ENCODE results near the gene KCNMA1. TPM values are rescaled to one million over a fixed set of nuclear protein-coding genes. Genes with fewer than 3 reads are reported as not detected.
A peak's percentile ranks its signal among the peaks of the same experiment; 100 is the strongest.

KCNMA1 gene
- total RNA-seq, 2 donors from 2014 or later: 168 to 188 TPM

GRCh38 chr10:76990561-76990960, 647.0 kb downstream of the KCNMA1 start:
- no peak overlapping the region for H3K4me3 ChIP-seq
- no peaks in the 10 kb centered on the region for H3K27me3 ChIP-seq (replicated peaks; ENCODE audit: insufficient read depth)
- ATAC-seq (ENCODE audit: insufficient number of reproducible peaks, low FRiP score, low read depth) (no peak), DNase-seq (ENCODE audit: low spot score) (no peak)
- no peaks in the 10 kb centered on the region for H3K36me3 ChIP-seq
- no peak for TF ChIP-seq CTCF (IDR thresholded peaks at IDR 0.05)
- H3K4me1 ChIP-seq (ENCODE audit: control insufficient read depth in 1 of 2, low read depth in 2 of 2): peaks cover 7 to 20% of the 10 kb centered on the region in 2 donors
- no peaks in the 10 kb centered on the region for H3K9me3 ChIP-seq
- no peak overlapping the region for H3K27ac ChIP-seq

GRCh38 chr10:76984559-76985443, 652.8 kb downstream of the KCNMA1 start:
- no peaks in the 10 kb centered on the region for H3K27me3 ChIP-seq (replicated peaks; ENCODE audit: insufficient read depth)
- no peaks in the 10 kb centered on the region for H3K36me3 ChIP-seq
- no peak overlapping the region for H3K4me3 ChIP-seq
- no peaks in the 10 kb centered on the region for H3K9me3 ChIP-seq
- no peak for DNase-seq (ENCODE audit: low spot score)
- peak; percentile 92 for TF ChIP-seq CTCF (IDR thresholded peaks at IDR 0.05)
- H3K27ac ChIP-seq: no peak overlapping the region
- H3K4me1 ChIP-seq (ENCODE audit: control insufficient read depth in 1 of 2, low read depth in 2 of 2): peaks cover 0 to 16% of the 10 kb centered on the region in 2 donors
- ATAC-seq (ENCODE audit: insufficient number of reproducible peaks, low FRiP score, low read depth): no peak

- no peaks in the 10 kb centered on the region for H3K27me3 ChIP-seq (replicated peaks; ENCODE audit: insufficient read depth)
- no peak for TF ChIP-seq CTCF (IDR thresholded peaks at IDR 0.05)
- H3K27ac ChIP-seq: no peak overlapping the region
- DNase-seq (ENCODE audit: low spot score) (no peak), ATAC-seq (ENCODE audit: insufficient number of reproducible peaks, low FRiP score, low read depth) (no peak)
- H3K4me3 ChIP-seq: no peak overlapping the region
- H3K36me3 ChIP-seq: no peaks in the 10 kb centered on the region
- H3K9me3 ChIP-seq: no peaks in the 10 kb centered on the region
- peaks cover 0 to 16% of the 10 kb centered on the region in 2 donors for H3K4me1 ChIP-seq (ENCODE audit: control insufficient read depth in 1 of 2, low read depth in 2 of 2)
Observed at GRCh38 chr10:76983624-76984023, 654.0 kb downstream of the KCNMA1 start.

- ATAC-seq (ENCODE audit: insufficient number of reproducible peaks, low FRiP score, low read depth) (no peak), DNase-seq (ENCODE audit: low spot score) (no peak)
- peaks cover 0 to 16% of the 10 kb centered on the region in 2 donors for H3K4me1 ChIP-seq (ENCODE audit: control insufficient read depth in 1 of 2, low read depth in 2 of 2)
- no peaks in the 10 kb centered on the region for H3K36me3 ChIP-seq
- H3K4me3 ChIP-seq: no peak overlapping the region
- no peak for TF ChIP-seq CTCF (IDR thresholded peaks at IDR 0.05)
- no peaks in the 10 kb centered on the region for H3K9me3 ChIP-seq
- H3K27me3 ChIP-seq (replicated peaks; ENCODE audit: insufficient read depth): no peaks in the 10 kb centered on the region
- no peak overlapping the region for H3K27ac ChIP-seq
Observed at GRCh38 chr10:76982671-76983070, 654.9 kb downstream of the KCNMA1 start.

GRCh38 chr10:76981251-76981650, 656.4 kb downstream of the KCNMA1 start:
- TF ChIP-seq CTCF (IDR thresholded peaks at IDR 0.05): no peak
- peaks cover 0 to 16% of the 10 kb centered on the region in 2 donors for H3K4me1 ChIP-seq (ENCODE audit: control insufficient read depth in 1 of 2, low read depth in 2 of 2)
- H3K4me3 ChIP-seq: no peak overlapping the region
- H3K27ac ChIP-seq: no peak overlapping the region
- DNase-seq (ENCODE audit: low spot score) (no peak), ATAC-seq (ENCODE audit: insufficient number of reproducible peaks, low FRiP score, low read depth) (no peak)
- H3K27me3 ChIP-seq (replicated peaks; ENCODE audit: insufficient read depth): no peaks in the 10 kb centered on the region
- H3K9me3 ChIP-seq: no peaks in the 10 kb centered on the region
- H3K36me3 ChIP-seq: no peaks in the 10 kb centered on the region
